ENCODE data around the gene KCTD10. TPM values are rescaled to one million over a fixed set of nuclear protein-coding genes. Genes with fewer than 3 reads are reported as not detected.

KCTD10 gene
- total and polyA plus RNA-seq, 10 of the 15 experiments (the other 5 are each of a cell fraction or from before 2014, with no cell fraction given): 5.6 to 52.0 (median 34.2) TPM

DNA sequence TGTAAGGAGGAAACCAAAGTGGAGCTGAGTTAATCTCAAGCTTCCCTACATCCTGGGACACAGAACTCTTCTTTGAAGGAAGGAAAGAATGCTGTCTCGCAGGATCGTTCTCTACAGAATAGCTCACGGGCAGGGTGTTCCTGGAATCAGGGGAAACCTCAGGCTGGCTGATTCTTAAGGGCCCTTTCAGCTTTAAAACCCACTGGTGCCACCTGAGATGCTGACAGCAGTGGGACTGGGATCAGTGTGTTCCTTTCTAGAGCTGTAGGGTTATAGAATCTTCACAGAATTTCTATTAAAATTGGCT is 48.1 kb upstream of the KCTD10 start (continued):
- TF ChIP-seq, protein P1, sequence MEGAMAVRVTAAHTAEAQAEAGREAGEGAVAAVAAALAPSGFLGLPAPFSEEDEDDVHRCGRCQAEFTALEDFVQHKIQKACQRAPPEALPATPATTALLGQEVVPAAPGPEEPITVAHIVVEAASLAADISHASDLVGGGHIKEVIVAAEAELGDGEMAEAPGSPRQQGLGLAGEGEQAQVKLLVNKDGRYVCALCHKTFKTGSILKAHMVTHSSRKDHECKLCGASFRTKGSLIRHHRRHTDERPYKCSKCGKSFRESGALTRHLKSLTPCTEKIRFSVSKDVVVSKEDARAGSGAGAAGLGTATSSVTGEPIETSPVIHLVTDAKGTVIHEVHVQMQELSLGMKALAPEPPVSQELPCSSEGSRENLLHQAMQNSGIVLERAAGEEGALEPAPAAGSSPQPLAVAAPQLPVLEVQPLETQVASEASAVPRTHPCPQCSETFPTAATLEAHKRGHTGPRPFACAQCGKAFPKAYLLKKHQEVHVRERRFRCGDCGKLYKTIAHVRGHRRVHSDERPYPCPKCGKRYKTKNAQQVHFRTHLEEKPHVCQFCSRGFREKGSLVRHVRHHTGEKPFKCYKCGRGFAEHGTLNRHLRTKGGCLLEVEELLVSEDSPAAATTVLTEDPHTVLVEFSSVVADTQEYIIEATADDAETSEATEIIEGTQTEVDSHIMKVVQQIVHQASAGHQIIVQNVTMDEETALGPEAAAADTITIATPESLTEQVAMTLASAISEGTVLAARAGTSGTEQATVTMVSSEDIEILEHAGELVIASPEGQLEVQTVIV (IDR thresholded peaks at IDR 0.05; ENCODE audit: borderline replicate concordance, partially characterized antibody): no peak
- TF ChIP-seq PML (IDR thresholded peaks at IDR 0.05; ENCODE audit: low read length) (no peak), CBX5 (IDR thresholded peaks at IDR 0.05; ENCODE audit: low read depth) (no peak)

DNA sequence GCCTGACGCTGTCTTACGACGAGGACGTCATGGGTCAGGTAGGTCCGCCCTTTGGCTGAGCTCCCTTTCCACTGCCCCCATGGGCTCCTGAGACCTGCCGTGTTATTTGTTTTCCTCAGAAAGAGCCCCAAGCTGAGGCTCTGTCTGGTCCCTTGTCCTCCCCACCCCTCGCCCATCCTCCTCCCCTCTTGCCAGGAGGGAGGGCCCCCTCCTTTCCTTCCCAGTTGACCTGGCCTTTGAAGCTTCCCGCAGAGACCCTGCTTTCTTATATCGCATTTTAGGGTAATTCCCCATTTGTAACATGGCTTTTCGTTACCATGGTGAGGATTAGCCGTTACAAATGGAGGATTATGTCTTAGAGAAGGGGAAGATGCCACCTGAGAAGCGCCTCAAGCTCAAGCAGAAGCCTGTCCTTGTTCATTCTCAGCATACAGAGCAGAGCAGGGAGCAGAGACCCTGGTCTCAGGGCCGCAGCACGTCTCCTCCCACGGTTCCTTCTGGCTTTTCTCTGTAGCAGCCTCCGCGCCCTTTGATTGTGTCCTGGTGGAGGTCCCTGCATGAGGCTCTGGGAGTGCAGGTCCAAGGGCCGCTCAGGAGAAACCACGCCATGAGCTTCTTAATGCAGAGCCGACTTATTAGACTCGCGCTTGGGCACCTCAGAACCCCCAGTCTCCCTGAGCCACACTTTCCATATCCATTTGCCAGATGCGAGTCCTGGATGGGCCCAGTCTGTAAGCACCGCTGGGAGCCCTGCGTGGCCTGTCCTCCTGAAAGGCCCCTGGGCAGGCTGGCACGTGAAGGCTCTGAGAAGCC is 47.6 kb upstream of the KCTD10 start:
- ChIA-PET CTCF (interaction anchor here (0.7 to 1.8 kb wide), 3 partner anchors 73 to 321 kb away, joined by 3 to 4 read pairs (median 4); no protein-coding TSS in a partner anchor), POLR2A (no interaction called here), SMC1A (ENCODE audit: uncharacterized antibody, unreplicated experiment) (interaction anchor here (1.0 to 1.2 kb wide), 2 partner anchors 9 to 96 kb away, joined by 3 read pairs; no protein-coding TSS in a partner anchor), RAD21 (ENCODE audit: unreplicated experiment) (no interaction called here)
- Histone ChIP-seq H3K4me3 (no peak overlapping the region), H3K4me1 (ENCODE audit: control insufficient read depth, insufficient read depth, low read length) (no peaks in the 10 kb centered on the region), H3K27me3 (replicated peaks in 1 of 2; ENCODE audit: control insufficient read depth in 2 of 2, insufficient read depth in 2 of 2, low read length in 1 of 2) (no peaks in the 10 kb centered on the region), H3K4me2 (ENCODE audit: control insufficient read depth, insufficient read depth) (no peak overlapping the region), H3K9ac (ENCODE audit: control insufficient read depth, insufficient read depth, low read length) (no peak overlapping the region), H2AFZ (ENCODE audit: control insufficient read depth, low read depth, low read length) (no peak overlapping the region), H3K79me2 (ENCODE audit: control insufficient read depth, insufficient read depth, low read length) (no peaks in the 10 kb centered on the region), H3K27ac (ENCODE audit: control insufficient read depth, insufficient read depth) (no peak overlapping the region), H3K9me3 (replicated peaks; ENCODE audit: control insufficient read depth, insufficient read depth, low read length) (no peaks in the 10 kb centered on the region), H3K36me3 (ENCODE audit: control insufficient read depth in 2 of 2, insufficient read depth in 2 of 2, low read length in 1 of 2) (peaks cover 4 to 9% of the 10 kb centered on the region in 2 experiments; a peak in 3 of 4 replicates), H4K20me1 (ENCODE audit: control insufficient read depth, insufficient read depth) (no peaks in the 10 kb centered on the region)
- FAIRE-seq (no peak), DNase-seq (ENCODE audit: low read depth, low spot score) (no peak), ATAC-seq (no peak)
- BruUV-seq (replicated peaks): no TSS peak
- WGBS (ENCODE audit: insufficient coverage, insufficient replicate concordance, low lambda C conversion rate, missing lambda C conversion rate): 91% methylated on average over 25 of the region's 26 CpGs
- intact Hi-C loops (cut with micrococcal nuclease; ENCODE audit: unreplicated experiment) (no loop called here), in situ Hi-C loops (cut with MboI) (no loop called here)
- TF ChIP-seq ESRRA (IDR thresholded peaks at IDR 0.05; ENCODE audit: low read length) (no peak), KAT2A (conservative IDR thresholded peaks at IDR 0.05; ENCODE audit: control insufficient read depth, low read depth, low read length) (no peak), EED (IDR thresholded peaks at IDR 0.05; ENCODE audit: low read depth) (no peak), STAT1 (conservative IDR thresholded peaks at IDR 0.05) (no peak)
- TF ChIP-seq, protein P1 (IDR thresholded peaks at IDR 0.05; ENCODE audit: borderline replicate concordance, partially characterized antibody): no peak
- TF ChIP-seq, protein P2, sequence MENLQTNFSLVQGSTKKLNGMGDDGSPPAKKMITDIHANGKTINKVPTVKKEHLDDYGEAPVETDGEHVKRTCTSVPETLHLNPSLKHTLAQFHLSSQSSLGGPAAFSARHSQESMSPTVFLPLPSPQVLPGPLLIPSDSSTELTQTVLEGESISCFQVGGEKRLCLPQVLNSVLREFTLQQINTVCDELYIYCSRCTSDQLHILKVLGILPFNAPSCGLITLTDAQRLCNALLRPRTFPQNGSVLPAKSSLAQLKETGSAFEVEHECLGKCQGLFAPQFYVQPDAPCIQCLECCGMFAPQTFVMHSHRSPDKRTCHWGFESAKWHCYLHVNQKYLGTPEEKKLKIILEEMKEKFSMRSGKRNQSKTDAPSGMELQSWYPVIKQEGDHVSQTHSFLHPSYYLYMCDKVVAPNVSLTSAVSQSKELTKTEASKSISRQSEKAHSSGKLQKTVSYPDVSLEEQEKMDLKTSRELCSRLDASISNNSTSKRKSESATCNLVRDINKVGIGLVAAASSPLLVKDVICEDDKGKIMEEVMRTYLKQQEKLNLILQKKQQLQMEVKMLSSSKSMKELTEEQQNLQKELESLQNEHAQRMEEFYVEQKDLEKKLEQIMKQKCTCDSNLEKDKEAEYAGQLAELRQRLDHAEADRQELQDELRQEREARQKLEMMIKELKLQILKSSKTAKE (IDR thresholded peaks at IDR 0.05; ENCODE audit: low read depth, poor library complexity, severe bottlenecking): no peak
- TF ChIP-seq, protein P3, sequence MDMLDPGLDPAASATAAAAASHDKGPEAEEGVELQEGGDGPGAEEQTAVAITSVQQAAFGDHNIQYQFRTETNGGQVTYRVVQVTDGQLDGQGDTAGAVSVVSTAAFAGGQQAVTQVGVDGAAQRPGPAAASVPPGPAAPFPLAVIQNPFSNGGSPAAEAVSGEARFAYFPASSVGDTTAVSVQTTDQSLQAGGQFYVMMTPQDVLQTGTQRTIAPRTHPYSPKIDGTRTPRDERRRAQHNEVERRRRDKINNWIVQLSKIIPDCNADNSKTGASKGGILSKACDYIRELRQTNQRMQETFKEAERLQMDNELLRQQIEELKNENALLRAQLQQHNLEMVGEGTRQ (IDR thresholded peaks at IDR 0.05; ENCODE audit: borderline replicate concordance, low read depth, low read length): no peak
- TF ChIP-seq, protein P4, sequence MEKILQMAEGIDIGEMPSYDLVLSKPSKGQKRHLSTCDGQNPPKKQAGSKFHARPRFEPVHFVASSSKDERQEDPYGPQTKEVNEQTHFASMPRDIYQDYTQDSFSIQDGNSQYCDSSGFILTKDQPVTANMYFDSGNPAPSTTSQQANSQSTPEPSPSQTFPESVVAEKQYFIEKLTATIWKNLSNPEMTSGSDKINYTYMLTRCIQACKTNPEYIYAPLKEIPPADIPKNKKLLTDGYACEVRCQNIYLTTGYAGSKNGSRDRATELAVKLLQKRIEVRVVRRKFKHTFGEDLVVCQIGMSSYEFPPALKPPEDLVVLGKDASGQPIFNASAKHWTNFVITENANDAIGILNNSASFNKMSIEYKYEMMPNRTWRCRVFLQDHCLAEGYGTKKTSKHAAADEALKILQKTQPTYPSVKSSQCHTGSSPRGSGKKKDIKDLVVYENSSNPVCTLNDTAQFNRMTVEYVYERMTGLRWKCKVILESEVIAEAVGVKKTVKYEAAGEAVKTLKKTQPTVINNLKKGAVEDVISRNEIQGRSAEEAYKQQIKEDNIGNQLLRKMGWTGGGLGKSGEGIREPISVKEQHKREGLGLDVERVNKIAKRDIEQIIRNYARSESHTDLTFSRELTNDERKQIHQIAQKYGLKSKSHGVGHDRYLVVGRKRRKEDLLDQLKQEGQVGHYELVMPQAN (conservative IDR thresholded peaks at IDR 0.05): no peak
